Hepatocyte (in vitro differentiated cells): ENCODE results near the gene HEPACAM.

Experiments
- CTCF ChIP-seq: fragments of 200-600 bp; sonication (generic); IDR thresholded peaks from 2 replicates; pipeline ENCODE4 v1.5.1; 2016; ENCODE audit warnings: antibody characterized with exemption, mild to moderate bottlenecking; ENCODE audit not compliant: poor library complexity
- EZH2 ChIP-seq: fragments of 200-600 bp; sonication (generic); IDR thresholded peaks from 2 replicates; pipeline ENCODE4 v1.6.1; 2016; ENCODE audit warnings: antibody characterized with exemption, mild to moderate bottlenecking, borderline replicate concordance

DNA sequence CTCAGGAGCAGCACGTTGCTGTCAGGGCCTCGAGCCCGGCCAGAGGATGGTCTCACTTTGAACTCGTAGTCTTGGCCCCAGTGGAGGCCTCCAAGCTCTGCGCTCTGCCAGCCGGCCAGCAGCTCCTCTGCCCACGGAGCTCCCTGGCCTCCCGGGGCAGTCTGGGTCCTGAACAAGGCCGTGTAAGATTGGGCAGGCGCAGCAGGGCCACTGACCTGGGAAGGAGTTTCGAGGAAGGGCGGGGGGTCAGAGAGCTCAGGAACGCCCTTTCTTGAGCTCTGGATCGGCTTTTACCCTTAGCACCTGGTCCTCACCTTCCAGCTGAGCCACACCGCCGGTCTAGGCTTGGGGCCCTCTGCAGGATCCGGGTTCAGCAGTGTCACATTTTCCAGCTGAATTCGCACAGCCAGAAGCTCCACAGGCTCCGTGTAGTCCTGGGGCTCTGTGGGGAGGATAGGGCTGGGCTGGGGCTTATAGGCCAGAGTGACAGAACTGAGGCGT lies 40.3 kb downstream of the HEPACAM start:
- TF ChIP-seq CTCF (no peak), EZH2 (no peak)
